Activated CD8-positive, alpha-beta memory T cell treated with anti-CD3 and anti-CD28 coated beads, Interleukin-2, amount 50 U/mL, for 4 hours (primary cell): ENCODE results near the gene OTUD1.
"Not testable (repeated sequence)": the region's sequence is repeated elsewhere in the genome, so short reads cannot be mapped to it uniquely, and the experiment has no call there.

ENCODE experiments used
- DNase-seq: peaks from one replicate; pipeline ENCODE4 v3.0.0-alpha.2; 2020

OTUD1 gene, protein sequence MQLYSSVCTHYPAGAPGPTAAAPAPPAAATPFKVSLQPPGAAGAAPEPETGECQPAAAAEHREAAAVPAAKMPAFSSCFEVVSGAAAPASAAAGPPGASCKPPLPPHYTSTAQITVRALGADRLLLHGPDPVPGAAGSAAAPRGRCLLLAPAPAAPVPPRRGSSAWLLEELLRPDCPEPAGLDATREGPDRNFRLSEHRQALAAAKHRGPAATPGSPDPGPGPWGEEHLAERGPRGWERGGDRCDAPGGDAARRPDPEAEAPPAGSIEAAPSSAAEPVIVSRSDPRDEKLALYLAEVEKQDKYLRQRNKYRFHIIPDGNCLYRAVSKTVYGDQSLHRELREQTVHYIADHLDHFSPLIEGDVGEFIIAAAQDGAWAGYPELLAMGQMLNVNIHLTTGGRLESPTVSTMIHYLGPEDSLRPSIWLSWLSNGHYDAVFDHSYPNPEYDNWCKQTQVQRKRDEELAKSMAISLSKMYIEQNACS

DNA sequence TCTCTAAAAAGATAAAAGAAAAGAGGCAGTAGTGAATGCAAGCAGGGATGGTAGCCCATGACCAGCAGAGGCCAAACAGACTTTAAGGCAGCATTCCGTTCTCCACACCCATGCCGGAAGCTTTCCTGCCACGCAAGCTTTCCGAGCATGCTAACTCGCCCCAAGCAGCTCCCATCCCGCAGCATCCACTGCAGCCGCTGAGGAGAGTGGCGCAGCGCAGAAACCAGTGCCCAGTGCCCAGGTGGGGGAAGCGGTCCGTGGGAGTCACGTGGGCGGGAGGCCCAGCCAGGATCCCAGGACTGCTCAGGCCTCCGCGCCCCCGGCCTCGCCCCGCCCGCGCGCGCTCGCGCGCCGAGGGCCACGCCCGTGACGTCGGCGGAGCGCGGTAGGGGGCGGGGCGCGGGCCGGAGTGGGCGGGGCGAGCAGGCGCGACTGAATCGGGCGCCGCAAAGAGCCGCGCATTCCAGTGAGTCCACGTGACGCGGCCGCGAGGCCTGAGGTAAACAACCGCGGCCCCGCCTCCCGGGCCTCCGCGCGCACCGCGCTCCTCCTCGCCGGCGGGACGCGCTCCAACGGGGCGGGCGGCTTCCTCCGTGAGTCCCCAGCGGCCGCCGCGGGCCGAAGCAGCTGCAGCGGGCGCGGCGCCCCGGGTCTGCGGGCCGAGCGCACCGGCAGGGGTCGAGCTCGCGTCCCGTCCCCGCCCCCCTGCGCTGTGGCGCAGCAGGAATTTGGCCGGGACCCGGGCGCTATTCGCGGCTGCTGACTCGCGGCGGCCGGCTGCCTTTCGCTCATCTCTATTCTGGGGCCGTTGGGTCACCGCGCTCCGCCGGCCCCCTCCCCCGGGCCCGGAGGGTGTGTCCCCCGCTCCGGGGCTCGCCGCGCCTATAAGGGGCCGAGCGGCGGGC is at the start of gene OTUD1:
Gene OTUD1, plus strand, starts transcription at position 529 of the 905 bp plus-strand sequence. CDS start 383 bp downstream, outside the sequence.
- DNase-seq, result peak; percentile 92

DNA sequence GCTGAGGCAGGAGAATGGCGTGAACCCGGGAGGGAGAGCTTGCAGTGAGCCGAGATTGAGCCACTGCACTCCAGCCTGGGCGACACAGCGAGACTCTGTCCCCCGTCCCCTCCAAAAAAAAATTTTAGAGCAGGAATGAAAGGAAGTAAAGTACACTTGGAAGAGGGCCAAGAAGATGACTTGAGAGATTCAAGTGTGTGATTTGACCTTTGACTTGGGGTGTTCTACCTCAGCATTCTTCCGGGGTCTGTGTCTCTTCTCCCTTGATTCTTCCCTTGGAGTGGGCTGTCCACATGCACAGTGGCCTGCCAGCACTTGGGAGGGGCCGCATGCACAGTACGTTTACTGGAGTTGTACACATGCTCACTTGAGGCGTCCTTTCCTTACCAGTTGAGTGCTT is 48.5 kb upstream of the OTUD1 start:
- DNase-seq, result not testable (repeated sequence)

DNA sequence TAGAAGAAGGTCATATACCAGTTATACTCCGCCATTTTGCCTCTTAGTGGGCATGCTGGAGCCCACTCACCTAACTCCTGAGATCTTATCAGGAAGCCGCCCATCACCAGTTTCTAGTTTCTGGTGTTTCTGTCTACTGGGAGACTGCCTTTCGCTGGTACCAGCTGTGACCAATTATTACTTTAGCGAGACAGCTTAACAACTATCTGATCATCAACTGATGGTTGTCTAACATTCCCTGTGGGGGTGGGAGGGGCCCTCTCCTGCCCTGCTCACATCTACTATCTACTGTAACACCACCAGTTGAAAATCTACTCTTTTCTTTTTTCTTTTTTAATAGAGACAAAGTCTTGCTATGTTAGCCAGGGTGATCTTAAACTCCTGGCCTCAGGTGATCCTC is 48.1 kb upstream of the OTUD1 start:
- no peak for DNase-seq

DNA sequence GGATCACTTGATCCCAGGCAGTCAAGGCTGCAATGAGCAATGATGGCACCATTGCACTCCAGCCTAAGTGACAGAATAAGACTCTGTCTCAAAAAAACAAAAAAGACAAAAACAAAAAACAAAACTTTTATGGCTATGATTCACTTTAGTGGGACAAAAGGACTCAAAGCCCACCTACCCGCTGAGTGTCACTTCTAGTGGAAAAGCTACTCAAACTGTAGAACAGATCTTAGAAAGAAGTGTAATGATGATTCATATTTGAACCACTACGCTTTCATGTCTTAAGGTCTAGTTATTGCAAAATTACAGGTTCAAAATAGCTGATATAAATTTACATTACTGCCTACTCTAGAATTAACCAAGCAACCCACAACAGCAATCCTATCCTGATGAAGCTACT is 47.1 kb upstream of the OTUD1 start:
- no peak for DNase-seq

DNA sequence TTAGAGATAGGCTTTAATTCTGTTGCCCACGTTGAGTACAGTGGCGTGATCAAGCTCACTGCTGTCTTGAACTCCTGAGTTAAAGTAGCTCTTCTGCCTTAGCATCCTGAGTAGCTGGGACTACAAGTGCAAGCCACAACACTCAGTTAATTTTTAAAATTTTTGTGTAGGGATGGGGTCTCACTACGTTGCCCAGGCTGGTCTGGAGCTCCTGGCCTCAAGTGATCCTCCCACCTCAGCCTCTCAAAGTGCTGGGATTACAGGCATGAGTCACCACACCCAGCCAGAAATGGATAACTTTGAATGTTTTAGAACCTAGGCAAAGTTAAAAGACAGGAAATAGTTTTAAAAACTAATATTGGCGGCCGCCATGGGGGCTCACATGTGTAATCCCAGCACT is 43.9 kb upstream of the OTUD1 start:
- DNase-seq, result no peak

DNA sequence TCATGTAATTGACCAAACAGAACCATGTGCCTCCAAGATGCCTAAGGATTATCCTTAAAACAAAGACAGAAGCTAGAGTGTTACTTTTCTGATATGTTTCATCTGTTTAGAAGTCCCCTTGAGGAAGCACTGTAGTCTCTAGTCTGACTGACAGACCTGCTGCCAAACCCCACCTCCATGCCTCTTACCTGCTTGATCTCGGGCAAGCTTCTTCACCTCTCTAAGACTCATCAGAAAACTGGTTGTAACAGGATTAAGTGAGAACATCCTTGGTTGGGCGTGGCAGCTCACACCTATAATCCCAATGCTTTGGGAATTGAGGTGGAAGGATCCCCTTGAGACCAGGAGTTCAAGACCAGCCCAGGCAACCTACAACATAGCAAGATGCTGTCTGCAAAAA is 42.2 kb upstream of the OTUD1 start:
- no peak for DNase-seq

DNA sequence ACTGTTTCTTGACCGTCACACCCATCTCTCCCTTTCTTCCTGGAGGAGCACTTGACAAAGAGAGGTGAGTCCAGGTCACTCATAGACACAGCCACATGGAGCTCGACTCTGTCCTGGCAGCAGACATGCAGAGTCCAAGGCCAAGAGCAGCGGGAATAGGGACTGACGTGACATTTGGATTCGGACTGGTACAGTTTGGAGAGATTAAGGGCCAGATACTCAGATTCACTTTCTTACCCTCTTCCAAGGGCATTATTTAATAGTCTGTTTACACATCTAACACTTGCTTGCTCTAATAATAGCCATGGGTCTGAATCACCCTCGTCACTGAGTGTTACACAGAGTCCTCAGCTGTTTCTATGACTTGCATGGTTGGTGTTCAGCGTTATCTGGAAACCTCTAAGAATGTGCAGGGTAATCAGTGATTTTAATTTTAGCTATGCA is 39.2 kb upstream of the OTUD1 start:
- no peak for DNase-seq

DNA sequence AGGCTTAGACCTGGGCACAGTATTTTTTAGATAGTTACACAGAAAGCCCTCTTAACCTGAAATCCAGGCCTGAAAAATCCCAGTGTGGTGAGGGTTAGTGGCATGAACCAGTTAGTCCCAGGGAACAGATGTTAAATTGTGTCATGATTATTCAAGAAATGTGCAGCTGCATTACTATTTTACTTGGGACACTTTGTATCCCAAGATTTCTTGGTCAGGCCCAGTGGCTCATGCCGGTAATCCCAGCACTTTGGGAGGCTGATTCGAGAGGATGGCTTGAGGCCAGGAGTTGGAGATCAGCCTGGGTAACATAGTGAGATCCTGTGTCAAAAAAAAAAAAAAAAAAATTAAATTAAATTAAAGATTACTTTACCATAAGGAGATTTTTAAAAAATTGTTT is 36.0 kb upstream of the OTUD1 start:
- DNase-seq, result no peak

DNA sequence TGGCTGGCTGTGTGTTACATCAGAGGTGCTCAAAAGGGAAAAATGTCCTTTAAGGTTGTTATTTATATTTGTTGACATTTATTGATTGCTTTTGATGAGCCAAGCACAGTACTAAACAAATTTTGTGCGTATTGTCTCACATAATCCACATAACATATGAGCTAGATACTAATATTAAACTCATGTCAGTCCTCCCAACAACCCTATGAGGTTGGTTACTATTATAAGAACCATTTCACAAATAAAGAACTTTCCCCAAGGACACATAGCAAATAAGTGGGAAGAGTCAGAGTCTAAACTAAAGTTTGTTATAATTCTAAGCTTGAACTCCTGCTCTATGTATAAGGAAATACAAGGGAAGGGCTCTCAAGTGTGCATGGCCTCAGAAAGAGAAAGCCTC is 35.6 kb upstream of the OTUD1 start:
- no peak for DNase-seq

DNA sequence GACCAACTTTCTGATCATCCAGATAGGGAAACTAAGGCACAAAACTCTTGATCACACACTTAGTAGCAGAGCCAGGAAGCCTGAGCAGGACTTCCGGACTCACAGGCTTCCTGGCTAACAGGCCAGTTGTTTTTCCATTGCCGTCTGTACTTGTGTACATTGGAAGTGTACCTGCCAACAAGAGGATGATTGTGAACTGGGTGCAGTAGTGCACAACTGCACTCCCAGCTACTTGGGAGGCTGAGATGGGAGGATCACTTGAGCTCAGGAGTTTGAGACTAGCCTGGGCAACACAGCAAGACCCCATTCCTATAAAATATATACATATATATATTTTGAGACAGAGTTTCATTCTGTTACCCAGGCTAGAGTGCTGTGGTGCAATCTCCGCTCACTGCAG is 35.2 kb upstream of the OTUD1 start:
- no peak for DNase-seq

DNA sequence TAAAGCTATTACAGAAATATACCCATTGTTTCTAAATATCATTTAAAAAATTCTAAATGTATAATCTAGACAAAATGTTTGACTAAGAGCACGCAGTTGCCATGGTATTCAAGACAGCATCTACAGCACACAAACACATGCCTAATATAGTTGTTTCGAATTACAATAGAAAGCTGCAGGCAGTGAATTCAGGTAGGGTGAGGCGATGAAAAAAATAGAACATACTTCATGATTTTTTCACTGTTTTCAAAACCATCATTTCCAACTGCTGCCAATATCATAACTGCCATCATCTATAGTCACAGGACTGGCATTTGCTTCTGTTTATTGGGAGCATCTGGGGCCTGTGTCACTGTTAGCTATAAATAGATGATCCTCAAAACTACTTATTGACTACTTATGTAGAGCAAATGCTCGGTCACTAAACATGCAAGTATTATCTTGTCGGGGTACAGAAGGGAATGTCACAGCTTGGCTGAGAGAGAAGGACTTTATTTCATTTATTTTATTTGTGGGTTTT is 34.4 kb upstream of the OTUD1 start:
- DNase-seq, result no peak

DNA sequence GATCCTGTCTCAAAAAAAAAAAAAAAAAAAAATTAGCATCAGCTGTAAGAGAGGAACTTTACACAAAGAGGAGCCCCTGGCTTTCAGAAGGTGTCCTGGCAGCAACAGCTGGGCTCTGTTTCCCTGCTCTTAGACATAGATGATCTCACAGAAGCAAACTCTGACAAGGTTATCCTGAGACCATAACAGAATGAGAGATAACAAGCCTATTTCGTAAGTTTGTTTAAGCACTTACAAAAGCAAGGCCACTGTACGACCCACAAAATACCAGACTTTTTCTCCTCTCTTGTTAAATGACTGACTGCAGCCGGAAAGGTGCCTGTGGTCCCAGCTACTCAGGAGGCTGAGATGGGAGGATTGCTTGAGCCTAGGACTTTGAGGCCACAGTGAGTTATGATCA is 33.3 kb upstream of the OTUD1 start:
- no peak for DNase-seq

DNA sequence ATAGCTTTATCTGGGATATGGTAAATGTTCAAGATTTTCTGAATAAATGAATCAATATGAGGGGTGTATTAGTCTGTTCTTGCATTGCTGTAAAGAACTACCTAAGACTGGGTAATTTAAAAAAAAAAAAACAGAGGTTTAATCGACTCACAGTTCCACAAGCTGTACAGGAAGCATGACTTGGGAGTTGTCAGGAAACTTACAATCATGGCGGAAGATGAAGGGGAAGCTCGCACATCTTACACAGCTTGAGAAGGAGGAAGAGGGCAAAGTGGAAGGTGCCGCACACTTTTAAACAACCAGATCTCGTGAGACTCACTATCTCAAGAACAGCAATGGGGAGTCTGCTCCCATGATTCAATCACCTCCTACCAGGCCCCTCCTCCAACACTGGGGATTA is 32.5 kb upstream of the OTUD1 start:
- DNase-seq, result no peak

DNA sequence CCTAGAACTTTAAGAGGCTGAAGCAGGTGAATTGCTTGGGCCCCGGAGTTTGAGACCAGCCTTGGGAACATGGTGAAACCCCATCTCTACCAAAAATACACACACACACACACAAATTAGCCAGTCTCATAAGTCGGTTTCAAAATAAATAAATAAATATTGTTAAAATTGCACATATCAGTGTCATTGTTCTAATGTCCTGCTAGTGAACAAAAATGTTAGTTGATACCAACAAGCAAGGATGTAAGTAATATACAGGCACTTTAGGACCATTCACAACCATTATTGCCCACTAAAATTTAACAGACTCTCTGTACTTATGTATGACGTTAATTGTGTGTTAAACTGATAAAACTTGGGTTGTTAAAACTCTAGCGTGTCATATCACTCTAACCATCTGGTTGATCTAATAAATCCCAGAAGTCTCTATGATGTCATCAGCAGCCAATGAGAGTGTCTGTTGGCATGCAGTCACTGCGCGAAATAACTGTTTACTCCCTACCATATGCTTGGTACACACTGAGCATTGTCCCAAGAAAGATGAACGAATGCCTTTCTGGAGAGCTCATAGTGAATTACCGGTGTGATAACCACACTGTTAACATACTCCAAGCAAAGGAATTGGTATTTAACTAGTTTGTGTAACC is 30.4 kb upstream of the OTUD1 start:
- DNase-seq, result no peak

DNA sequence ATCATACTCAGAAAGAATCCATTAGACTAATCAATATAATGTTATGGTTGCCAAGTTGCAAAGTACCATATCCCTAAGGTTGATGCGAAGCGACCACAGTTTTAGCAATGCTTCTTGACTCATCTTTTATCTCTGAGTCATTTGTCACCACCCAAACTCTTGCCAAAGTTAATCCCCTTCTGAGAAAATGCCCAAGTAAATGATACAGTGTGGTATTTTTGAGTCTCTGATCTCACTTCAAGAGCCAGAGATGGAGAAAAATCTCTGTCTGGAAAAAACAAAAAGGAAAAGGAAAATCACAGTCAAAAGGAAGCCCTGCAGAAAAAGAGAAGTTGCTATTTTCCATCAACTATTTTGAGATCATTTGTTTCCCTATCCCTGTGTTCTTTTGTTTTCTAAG is 26.7 kb upstream of the OTUD1 start:
- no peak for DNase-seq

DNA sequence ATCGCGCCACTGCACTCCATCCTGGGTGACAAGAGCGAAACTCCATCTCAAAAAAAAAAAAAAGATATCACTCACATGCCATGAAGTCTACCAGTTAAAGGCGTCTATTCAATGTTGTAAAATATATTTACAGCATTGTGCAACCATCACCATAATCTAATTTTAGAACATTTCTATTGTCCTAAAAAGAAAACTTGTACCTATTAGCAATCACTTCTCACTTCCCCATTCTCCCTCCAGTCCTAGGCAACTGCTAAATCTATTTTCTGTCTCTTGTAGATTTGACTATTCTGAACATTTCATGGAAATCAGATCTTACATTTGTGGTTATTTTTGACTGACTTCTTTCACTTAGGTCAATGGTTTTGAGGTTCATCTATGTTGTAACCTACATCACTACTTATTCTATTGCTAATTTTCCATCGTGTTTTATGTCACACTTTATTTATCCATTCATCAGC is 25.2 kb upstream of the OTUD1 start:
- DNase-seq, result no peak

DNA sequence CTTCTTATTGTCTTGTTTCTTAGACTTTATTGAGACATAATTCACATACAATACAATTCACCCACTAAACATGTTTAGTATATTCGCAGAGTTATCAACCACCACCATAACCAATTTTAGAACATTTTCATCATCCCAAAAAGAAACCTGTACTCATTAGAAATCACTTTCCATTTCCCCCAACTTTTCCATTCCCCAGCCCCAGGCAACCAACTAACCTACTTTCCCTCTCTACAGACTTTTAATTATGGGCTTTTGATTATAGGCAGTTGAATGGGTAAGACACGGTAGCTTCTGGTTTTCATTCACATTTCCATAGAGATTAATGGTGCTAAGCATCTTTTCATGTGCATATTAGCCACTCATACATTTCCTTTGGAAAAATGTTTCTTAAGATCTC is 24.2 kb upstream of the OTUD1 start:
- DNase-seq, result no peak

DNA sequence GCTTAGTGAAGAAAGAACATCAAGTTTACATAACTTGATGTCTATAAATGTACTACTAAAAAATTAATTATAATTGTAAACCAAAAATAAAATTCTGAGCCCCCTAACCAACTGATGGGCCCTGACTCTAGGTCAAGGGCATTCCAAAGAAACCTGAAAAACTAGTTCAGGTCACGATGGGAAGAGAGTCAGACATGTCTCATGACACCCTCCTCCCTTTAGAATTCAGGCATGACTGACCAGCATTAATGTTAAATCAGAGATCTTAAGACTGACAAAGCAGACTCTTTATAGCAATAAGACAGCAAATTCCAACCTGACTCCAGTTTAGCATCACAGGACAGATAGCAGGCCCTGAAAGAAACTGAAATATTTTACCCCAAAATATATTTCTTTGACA is 21.6 kb upstream of the OTUD1 start:
- DNase-seq, result no peak

DNA sequence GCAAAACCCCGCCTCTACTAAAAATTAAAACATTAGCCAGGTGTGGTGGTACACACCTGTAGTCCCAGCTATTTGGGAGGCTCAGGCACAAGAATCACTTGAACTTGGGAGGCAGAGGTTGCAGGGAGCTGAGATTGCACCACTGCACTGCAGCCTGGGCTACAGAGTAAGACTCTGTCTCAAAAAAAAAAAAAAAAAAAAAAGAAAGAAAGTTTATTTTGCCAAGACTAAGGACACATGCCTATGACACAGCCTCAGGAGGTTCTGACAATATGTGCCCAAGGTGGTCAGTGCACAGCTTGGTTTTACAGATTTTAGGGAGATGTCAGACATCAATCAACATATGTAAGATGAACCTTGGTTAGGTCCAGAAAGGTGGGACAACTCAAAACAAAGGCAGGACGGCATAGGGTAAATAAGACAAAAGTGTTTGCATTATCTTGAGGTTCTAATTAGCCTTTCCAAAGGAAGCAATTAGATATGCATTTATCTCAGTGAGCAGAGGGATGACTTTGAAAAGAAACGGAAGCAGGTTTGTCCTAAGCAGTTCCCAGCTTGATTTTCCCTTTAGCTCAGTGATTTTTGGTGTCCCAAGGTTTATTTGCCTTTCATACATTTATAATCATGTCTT is 20.7 kb upstream of the OTUD1 start:
- DNase-seq, result no peak

DNA sequence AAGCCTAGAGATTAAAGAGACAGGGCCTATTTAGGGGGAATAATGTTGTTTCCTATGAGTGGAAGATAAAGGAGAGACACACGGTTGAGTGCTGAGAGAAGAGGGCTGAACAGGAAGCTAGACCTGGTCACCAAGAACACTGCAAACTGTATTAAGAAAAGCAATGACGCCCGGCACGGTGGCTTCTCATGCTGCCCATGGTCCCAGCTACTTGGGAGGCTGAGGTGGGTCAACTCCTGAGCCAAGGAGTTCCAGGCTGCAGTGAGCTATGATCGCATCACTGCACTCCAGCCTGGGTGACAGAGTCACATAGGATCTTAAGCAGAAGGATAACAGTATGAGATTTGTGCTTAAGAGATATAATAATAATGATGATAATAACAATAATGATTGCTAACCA is 19.7 kb upstream of the OTUD1 start:
- DNase-seq, result no peak

DNA sequence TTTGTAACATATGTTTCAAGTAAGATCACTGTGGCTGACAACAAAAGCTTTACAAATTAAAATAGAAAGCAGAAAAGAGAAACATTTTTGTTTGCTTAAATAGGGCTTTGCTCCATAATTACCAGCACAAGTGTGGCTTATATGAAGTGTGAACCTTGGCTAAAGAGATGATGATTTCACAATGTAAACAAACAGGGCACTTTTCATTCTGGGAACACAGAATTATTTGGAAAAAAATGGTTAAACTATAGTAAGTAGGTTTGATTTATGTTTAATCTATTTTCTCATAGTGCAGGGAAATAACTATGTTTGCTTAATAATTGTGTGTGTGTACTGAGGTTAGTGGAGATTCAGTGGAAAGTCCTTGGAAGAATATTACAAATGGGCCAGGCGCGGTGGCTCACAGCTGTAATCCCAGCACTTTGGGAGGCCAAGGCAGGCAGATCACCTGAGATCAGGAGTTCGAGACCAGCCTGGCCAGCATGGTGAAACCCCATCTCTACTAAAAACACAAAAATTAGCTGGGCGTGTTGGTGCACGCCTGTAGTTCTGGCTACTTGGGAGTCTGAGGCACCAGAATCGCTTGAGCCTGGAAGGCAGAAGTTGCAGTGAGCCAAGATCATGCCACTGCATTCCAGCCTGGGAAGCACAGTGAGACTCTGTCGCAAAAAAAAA is 19.1 kb upstream of the OTUD1 start:
- DNase-seq, result no peak

DNA sequence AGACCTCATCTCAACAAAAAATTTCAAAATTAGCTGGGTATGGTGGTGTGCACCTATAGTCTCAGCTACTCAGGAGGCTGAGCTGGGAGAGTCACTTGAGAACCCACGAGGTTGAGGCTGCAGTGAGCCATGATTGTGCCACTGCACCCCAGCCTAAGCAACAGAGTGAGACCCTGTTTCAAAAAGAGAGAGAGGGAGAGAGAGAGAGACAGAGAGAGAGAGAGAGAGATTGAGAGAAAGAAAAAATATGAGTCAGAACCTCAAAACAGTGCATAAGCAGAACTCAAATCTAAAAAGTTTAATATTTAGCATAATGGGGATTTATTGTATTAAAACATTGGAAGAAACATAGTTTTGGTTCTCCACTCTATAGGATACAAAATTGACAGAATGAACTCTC is 17.5 kb upstream of the OTUD1 start:
- DNase-seq, result no peak
